ENCODE results near the gene PAQR9.
A peak's percentile ranks its signal among the peaks of the same experiment; 100 is the strongest.

PAQR9 gene

GRCh38 chr3:142963234-142963515 lies 299 bp downstream of the PAQR9 start:
- no peaks in the 10 kb centered on the region for H3K36me3 ChIP-seq
- H3K4me3 ChIP-seq (ENCODE audit: low read depth in 1 of 2, low read length in 1 of 2), result peak overlapping the region; percentile 27 to 36
- H3K27ac ChIP-seq, result no peak overlapping the region
- H3K4me1 ChIP-seq (ENCODE audit: control insufficient read depth in 1 of 2, insufficient read depth in 1 of 2, low read depth in 1 of 2, low read length in 1 of 2), result peaks cover 9 to 21% of the 10 kb centered on the region in 2 experiments
- H3K27me3 ChIP-seq, result peaks cover 90% of the 10 kb centered on the region
- no peak for TF ChIP-seq CTCF (IDR thresholded peaks at IDR 0.05)
- H3K9me3 ChIP-seq, result no peaks in the 10 kb centered on the region

- TF ChIP-seq CTCF (IDR thresholded peaks at IDR 0.05), result no peak
- Histone ChIP-seq H3K9me3 (no peaks in the 10 kb centered on the region), H3K27ac (no peak overlapping the region), H3K27me3 (peaks cover 95% of the 10 kb centered on the region), H3K4me3 (ENCODE audit: low read depth in 1 of 2, low read length in 1 of 2) (peak overlapping the region; percentile 27 to 36), H3K4me1 (ENCODE audit: control insufficient read depth in 1 of 2, insufficient read depth in 1 of 2, low read depth in 1 of 2, low read length in 1 of 2) (peaks cover 9 to 21% of the 10 kb centered on the region in 2 experiments), H3K36me3 (no peaks in the 10 kb centered on the region)
Observed at GRCh38 chr3:142962520-142963233, 797 bp downstream of the PAQR9 start.

GRCh38 chr3:142962175-142962519 lies 1.3 kb downstream of the PAQR9 start:
- no peaks in the 10 kb centered on the region for H3K9me3 ChIP-seq
- H3K4me3 ChIP-seq (ENCODE audit: low read depth in 1 of 2, low read length in 1 of 2), result no peak overlapping the region
- H3K27ac ChIP-seq, result no peak overlapping the region
- TF ChIP-seq CTCF (IDR thresholded peaks at IDR 0.05), result no peak
- H3K36me3 ChIP-seq, result no peaks in the 10 kb centered on the region
- H3K27me3 ChIP-seq, result peaks cover 100% of the 10 kb centered on the region
- peaks cover 9 to 21% of the 10 kb centered on the region in 2 experiments for H3K4me1 ChIP-seq (ENCODE audit: control insufficient read depth in 1 of 2, insufficient read depth in 1 of 2, low read depth in 1 of 2, low read length in 1 of 2)

GRCh38 chr3:142961539-142961938 lies 1.9 kb downstream of the PAQR9 start:
- TF ChIP-seq CTCF (IDR thresholded peaks at IDR 0.05), result no peak
- peaks cover 99% of the 10 kb centered on the region for H3K27me3 ChIP-seq

GRCh38 chr3:142960322-142960850 lies 3.1 kb downstream of the PAQR9 start:
- Histone ChIP-seq H3K4me3 (ENCODE audit: low read depth in 1 of 2, low read length in 1 of 2) (no peak overlapping the region), H3K27me3 (peaks cover 94% of the 10 kb centered on the region), H3K36me3 (no peaks in the 10 kb centered on the region), H3K4me1 (ENCODE audit: control insufficient read depth in 1 of 2, insufficient read depth in 1 of 2, low read depth in 1 of 2, low read length in 1 of 2) (peaks cover 9 to 21% of the 10 kb centered on the region in 2 experiments), H3K9me3 (no peaks in the 10 kb centered on the region), H3K27ac (no peak overlapping the region)
- no peak for TF ChIP-seq CTCF (IDR thresholded peaks at IDR 0.05)

More at GRCh38 chr3:142961539-142961938, 1.9 kb downstream of the PAQR9 start:
- H3K4me1 ChIP-seq (ENCODE audit: control insufficient read depth in 1 of 2, insufficient read depth in 1 of 2, low read depth in 1 of 2, low read length in 1 of 2), result peaks cover 9 to 21% of the 10 kb centered on the region in 2 experiments
- H3K36me3 ChIP-seq, result no peaks in the 10 kb centered on the region
- no peaks in the 10 kb centered on the region for H3K9me3 ChIP-seq
- H3K27ac ChIP-seq, result no peak overlapping the region
- H3K4me3 ChIP-seq (ENCODE audit: low read depth in 1 of 2, low read length in 1 of 2), result no peak overlapping the region

Data from neutrophil (primary cell).